NCI-H2171 (cell line): Measurements from ENCODE around the gene PDIA5.

Experiments
- DNase-seq: peaks from one replicate; lab custom pipeline; 2025; lab: John Stamatoyannopoulos, UW

The PDIA5 gene

DNA sequence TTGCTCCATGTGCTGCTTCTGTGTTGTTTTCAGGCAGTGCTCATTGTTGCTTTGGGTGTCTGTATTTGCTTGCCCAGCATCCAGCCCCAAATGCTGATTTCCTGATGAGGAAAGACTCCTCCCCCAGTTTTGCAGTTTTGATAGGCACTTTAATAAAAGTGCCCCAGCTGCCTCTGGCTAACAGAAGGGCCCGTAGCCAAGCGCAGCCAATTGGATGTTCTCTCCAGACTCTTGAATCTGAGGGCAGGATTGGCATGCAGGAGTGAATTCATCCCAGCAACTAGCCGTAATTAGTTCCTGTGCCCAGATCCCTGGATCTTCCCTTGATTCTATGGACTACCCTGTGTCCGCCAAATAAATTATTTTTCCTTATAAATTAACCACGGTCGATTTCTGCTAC lies 24.4 kb upstream of the PDIA5 start:
- no peak for DNase-seq

DNA sequence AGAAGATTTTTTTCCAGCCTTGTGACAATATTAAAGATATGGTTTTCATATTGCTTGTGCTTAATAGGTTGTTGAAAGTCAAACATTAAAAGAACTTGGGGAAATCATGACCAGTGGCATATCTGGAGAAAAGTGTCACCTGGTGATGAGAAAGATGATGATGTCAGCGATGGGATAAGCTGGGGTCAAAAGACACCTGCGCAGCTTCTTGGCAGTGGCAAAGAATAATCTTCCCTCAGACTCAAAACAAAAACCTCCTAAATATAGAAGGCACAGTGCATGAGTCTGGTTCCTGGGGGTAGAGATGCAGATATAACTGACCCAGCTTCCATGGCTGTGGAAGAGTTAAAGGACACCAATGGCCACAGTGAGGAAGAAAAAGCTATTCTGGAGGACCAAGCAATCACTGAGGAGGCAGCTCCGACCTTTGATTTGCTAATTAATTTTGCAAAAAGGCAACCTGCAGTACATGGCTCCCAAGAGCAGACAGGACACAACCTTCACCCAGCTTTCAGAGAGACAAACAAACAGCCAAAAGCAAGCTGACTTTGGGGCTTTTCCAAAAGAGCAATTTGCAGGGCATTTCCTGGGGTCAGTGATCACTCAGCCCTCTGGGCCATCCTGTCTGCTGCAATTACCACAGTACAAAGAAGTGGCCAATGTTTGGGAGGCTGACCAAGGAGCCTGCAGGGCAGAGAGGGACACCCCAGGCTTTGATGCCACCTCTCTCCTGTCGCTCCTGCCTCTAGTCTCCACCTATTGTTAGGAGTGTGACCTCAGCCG lies 21.7 kb upstream of the PDIA5 start:
- no peak for DNase-seq

DNA sequence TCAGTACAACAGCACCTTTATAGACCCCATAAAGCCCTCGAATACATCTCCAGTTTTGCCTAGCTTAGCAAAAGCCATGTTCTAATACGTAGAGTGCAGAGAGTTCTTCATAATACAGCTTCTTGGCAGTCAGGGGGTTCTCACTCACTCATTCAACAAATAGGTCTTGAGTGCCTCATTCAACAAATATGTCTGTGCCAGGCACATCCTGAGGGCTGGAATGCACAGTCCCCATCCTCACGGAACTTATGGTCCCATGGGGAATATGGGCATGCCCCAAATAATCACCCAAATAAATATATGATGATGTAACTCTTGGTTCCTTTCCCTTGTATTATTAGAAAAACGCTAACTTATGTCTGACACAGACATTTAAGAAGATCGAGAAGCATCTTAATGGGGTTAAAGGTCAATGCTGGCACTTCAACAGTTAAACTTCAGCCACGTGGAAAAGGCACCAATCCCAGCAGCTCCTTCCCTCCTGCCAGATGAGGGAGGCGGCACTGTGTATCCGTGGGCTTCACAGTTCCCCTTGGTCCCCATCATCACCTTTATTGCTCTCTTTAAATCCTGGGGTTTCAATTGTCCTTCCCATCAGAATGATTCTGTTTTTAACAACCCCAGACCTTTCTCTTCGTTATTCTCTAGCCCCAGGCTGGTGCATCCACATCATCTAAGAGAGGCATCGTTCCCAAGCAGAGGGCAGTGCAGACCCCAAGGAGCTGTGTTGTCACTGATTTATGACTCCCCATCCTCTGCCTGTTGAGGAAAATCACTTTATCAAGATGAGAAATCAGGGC lies 20.4 kb upstream of the PDIA5 start:
- DNase-seq = no peak

DNA sequence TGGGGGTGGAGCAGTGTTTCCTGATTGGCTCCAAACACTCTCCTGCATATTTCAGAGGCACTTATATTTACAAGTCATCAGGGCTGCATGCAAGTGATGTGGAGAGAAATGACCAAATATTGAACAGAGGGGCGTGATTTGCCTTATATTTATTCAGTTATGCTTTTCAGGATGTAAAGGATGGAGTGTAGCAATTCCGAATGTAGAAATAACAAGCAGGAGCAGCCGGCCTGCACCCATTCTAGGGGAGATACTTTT lies 19.8 kb upstream of the PDIA5 start:
- no peak for DNase-seq

DNA sequence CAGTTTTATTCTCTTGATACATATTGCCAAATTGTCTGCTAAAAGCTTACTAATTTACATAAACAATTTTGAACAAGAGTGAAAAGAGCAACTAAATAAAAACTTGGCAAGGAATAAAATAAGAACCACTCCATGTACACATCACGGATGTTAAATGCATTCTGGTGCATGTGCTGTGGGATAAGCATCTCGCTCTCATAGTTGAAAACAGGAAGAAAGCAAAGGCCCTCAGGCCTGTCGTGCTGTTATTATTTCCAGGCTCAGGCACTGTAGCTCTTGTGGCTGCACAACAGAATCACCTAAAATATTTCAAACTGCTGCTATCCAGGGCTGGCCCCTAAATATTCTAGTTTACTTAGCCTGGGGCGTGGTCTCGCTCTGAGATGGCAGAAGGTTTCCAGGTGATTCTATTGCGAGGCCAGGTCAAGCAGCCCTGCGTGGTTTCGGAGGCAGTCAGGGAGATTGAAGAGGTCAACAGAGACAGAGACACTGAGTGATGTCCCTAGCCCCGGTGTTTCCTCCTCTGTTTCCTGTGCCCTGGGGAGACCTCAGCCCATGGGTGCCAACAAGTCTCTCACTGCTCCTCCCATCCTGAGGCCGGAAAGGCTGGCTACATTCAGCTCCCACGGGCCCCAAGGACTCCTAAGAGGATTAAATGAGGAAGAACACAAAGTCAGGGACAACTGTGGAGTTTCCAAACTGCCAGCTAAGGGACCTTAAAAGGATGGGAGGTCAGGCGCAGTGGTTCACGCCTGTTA lies 18.2 kb upstream of the PDIA5 start:
- DNase-seq = no peak

DNA sequence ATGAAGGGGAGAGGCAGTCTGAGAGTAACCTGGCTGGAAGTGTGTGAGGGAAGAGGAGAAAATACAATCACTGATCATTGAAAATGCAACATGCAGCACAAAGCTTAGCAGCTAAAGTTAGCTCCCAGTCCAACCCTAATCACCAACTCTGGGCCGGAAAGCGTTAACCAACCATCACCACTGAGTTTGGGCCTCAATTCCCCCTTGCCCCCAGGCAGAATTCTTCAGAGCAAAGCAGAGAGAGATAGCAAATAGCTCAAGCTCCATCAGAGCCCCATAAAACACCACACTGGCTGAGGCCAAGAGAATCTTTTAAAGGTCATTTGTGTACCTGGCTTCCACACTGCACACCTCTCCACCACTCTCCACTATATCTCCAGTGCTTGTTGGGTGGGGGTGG lies 16.2 kb upstream of the PDIA5 start:
- no peak for DNase-seq

DNA sequence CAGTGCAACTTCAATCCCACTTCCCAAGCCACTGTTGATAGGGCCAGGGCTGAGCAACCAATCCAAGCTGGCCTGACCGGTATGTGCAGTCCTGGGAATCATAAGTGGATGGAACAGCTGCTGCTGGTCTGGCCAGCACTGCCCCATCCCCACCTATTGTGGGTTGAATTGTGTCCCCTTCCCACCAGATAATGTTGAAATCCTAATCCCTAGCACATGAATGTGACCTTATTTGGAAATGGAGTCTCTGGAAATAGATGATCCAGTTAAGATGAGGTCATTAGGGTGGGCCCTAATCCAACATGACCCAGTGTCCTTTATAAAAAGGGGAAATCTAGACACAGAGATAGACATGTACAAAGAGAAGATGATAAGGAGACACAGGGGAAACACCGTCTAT lies 13.7 kb upstream of the PDIA5 start:
- DNase-seq = no peak

DNA sequence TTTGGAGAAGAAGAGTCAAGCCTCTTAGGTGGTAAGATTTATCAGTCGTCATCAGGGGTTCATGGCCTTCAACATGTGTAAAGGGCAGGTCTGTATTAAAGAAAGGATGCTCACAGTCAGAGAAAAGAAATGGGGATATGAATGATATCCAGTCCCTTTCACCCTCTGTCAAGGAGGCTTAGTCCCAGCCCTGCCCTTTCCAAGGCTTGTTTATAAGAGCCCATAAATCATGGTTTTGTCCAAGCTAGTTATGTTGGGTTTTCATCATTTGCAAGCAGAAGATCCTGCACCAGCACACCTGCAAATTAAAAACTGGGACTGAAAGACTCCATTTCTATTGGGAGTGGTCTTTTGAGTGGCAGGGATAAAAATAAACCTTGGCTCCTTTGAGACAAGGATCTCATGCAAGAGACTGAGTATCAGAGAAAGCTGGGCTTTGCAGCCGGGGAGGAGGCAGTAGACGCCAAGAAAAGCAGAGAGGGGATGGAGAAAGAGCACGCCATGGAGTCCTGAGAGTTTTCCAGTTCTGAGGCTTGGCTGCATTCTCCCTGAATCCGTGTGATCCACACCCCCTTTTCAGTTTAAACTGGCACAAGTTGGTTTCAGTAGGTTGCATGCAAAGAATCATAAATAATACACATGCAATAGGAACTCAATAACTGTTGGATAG lies 12.6 kb upstream of the PDIA5 start:
- DNase-seq = no peak

DNA sequence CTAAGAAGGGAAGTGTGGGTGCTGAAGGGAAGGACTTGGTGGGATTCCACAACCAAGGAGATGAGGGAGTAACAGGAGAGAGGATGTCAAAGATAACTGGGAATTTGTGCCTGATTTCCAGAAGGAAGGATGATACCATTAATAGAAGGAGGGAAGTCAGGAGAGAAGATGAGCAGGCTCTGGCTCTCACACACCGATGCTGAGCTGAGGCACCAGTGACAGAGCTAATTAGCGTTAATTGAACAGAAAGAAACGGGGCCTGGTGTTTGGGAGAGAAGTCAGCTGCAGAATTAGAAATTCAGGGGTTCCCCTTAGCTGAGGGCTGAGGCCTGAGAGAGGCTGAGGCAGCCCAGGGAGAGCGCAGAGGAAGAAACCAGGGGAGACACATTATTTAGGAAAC lies 11.9 kb upstream of the PDIA5 start:
- DNase-seq = no peak

DNA sequence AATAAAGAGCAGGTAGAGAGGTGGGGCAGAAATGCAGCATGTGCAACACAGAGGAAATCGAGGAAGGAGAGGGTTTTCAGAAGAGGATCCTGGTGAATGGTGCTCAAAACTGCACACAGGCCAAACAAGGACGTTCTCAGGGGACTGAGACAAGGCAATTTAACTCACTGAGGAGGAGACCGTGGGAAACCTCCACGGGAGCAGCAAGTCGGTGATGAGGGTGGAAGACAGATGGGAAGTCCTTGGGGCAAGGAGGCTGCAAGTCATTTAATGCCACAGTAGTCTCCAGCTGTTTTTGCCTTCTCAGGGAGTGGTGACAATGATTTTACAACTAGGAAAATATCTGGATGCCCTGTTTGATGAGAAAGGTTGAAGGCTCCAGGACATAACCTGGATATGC lies 11.5 kb upstream of the PDIA5 start:
- DNase-seq = no peak

DNA sequence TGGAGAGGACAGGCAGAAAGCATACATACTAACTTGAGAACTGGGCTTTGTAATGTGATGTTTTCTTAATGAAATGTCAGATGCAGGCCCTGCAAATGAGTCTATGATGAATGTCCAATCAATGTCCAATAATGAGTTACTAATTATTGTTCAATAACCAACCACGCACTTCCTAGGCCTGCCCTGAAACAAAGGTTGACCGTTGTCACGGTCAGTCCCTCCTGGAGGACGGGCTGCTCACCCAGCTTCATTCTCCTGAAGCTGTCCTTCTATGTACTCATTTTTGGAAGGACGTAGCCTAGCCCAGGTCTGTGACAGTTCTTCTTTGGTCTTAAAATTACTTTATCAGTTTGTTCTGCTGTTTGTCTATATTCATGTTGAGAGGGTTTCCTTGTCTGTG lies 8.3 kb upstream of the PDIA5 start:
- DNase-seq = no peak

DNA sequence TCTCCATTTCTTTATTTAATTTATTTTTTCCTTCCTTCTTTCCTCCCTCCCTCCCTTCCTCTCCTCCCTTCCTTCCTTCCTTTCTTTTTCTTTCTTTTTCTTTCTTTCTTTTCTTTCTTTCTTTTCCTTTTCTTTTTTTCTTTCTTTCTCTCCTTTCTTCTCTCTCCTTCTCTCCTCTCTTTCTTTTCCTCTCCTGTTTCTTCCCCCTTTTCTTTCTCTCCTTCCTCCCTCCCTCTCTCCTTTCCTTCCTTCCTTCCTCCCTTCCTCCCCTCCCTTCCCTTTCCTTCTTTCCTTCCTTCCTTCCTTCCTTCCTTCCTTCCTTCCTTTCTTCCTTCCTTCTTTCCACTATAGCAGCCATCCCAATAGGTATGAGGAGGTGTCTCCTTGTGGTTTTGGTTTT lies 6.8 kb upstream of the PDIA5 start:
- DNase-seq = no peak

DNA sequence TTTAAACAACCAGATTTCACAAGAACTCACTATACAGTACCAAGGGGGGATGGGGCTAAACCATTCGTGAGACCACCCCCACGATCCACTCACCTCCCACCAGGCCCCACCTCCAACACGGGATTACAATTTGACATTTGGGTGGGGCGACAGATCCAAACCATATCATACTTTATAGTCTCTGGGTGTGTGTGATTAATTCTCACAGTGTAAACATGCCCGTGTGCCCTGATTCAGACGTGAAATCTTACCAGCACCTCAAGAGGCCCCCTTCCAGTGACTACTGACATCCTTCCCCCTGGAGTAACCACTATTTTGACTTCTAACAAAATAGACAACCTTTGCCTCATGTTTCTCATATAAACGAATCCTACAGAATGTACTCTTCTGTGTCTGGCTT lies 5.0 kb upstream of the PDIA5 start:
- DNase-seq = no peak

DNA sequence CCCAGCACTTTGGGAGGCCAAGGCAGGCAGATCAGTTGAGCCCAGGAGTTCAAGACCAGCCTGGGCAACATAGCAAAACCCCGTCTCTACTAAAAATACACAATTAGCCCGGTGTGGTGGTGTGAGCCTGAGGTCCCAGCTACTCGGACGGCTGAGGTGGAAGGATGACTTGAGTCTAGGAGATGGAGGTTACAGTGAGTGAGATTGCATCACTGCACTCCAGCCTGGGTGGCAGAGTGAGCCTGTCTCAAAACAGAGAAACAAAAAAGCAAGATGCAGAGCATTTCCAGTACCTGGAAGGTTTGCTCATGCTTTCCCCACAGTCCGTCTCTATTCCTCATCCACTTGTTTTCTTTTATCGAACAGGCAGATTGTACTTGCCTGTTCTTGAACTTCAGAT lies 3.8 kb upstream of the PDIA5 start:
- no peak for DNase-seq

DNA sequence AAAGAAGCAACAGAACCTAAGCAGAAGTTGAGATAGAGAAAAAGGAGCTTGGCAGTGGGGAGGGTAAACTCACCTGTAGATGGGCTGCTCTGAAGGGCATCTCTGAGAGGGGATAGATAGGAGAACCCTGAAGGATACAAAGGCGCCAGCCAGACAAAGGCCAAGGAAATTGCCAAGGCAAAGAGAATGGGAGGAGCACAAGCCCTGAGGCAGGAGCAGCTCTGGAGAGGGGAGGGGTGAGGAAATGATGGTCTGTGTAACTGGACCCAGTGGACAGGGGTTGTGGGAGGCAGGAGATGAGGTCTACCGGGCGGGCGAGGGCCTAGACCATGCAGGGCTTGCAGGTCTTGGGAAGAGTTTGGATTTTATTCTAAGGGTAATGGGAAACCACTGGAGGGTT lies 2.3 kb upstream of the PDIA5 start:
- DNase-seq = no peak

DNA sequence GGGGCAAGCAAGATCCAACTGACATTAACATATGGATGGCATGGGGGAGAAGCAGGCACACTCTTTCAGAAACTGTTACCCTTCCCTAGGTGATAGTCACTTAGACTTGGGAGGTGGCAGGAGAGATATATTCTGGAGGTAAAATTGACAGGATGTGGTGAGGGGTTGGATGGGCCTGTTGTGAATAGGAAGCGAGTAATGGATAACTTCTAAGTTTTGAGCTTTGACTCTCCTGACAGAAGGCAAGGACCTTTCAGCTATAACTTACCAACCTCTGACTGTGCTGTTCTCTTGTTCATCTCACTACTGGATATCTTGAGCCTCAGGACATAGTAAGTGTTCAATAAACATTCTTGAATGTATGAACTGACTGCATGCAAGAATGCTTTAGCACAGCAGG lies 1.9 kb upstream of the PDIA5 start:
- DNase-seq = no peak

DNA sequence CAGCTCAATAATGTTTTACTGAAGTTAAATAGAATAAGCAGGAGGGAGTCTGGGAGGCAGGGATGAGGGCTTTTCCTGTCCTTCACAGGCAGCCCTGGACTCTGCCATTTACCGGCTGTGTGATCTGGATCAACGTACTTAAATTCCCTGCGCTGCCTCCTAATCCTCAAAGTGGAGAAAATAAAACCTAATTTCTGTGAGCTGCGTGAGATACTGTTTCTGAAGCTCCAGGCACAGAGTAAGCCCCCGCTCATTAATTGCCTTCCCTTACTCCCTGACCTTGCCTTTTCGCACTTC lies 278 bp upstream of the PDIA5 start:
- no peak for DNase-seq

DNA sequence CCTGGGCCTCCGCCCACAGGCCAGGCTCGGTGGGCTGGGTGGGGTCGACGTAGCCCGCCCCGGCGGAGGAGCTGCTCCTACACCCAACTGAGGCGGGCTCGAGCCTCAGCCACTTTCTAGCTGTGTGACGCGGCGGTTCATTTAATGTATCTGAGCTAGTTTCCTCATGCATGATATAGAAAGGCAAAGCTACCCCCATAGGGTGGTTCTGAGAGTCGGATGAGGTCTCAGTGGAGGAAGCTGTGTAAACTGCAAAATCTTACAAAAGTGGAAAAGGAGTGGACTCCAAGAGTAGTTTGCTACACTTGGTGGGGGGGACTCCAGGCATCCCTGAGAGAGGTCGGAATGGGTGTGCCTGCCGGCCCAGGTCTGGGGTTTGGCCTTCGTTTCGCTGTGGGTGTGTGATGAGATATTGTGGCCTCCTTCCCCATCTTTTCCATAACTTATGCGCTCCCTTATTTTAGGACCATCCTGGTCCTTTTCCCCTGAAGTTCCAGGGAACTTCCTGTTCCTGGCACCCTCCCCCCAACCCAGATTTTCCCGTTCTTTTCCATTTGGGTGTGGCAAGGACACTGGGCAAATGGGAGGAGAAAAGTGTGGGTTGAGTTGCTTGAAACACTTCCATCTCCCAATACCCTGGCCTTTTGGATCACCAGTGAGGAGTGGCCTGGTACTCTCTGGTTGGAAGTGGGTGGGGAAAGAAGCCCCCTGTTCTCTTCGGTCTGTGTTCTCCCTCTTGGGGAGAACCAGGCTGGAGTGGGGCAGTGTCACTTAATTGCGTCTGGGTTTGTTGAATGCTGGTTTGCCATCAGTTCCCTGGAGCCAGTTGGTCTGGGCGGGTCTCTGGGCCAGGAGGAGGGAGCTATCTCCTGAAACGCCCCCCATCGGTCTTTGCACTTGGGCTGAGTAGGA lies 1.1 kb downstream of the PDIA5 start:
- no peak for DNase-seq

DNA sequence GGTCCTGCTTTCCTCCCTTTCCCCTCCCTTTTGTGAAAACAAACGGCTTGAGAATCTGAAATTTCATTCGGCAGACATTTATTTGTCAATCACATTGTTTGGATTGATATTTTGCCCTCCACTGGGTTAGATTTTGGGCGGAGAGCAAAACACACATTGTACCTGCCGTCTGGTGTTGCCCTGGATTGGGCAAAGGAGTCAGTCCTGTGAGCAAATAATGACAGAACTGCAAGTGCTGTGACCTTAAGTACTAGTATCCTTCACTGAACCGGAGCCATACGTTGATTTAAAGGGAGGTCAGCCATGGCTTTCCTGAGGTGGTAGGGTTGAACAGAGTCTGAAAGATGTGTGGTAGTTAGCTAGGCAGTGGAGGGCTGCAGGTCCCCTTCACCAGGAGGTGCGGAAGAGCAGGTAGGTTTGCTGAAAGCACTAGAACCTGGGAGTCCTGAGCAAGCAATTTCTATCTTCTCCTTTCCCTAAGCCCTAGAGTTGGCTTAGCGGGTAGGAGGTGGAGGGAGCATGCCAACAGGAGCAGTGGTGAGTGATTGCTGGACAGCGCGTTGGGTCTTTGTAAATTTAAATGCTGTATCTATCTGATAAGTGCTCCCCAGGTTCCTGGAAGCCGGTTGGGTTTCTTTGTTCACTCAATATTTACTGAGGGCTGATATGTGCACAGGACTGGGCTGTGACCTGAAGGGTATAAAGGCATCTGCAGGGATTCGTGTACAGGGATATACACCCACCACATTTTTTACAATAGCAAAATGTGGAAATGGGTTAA lies 2.0 kb downstream of the PDIA5 start:
- no peak for DNase-seq

DNA sequence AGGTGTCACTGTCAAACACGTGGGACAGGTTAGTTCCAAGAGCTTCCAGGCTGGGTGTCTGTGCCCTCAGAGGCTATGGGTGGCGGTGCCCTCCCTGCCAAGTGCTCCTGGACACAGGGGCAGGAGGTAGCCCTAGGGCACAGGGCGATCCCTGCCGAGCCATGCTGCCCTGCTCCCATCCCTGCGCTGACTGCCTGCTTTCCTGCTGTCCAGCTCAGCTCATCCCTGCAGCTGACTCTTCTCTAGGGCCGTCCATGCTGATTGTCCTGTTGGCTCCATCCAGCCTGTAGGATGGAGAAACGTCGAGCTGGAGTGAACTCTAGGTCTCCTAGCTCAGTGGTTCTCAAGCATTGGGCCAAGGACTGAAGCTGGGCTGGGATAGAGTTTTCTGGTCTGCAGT lies 3.7 kb downstream of the PDIA5 start:
- DNase-seq = no peak

DNA sequence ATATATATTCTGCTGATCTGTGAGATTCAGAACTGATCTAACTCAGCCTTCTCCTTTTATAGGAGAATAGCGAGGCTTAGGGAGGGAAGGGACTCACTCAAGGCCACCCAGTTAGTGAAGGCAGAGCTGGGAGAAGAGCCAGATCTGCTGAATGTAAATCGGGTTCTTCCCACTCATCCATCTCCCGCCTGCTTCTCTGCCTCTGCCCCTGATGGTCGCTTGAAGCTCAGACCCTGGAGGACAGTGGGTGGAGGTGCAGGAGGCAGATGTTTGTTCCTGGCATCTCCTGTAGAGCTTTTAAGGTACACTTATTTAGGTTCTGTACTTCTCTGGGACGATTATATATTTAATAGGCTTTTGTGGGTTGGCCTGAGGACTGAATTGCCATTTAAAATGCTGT lies 4.3 kb downstream of the PDIA5 start:
- DNase-seq = no peak
